IPS DF 19.7 (cell line): ENCODE results near the gene CEACAM6.
"Not testable (repeated sequence)": the region's sequence is repeated elsewhere in the genome, so short reads cannot be mapped to it uniquely, and the experiment has no call there.

Source experiments
- DNase-seq: peaks from one replicate; pipeline ENCODE4 v3.0.0-alpha.2; 2013; ENCODE audit warnings: low read depth, low spot score

CEACAM6 gene

GRCh38 chr19:41746593-41747227, 8.6 kb upstream of the CEACAM6 start:
- DNase-seq, result peak; percentile 50

GRCh38 chr19:41748012-41748411, 7.3 kb upstream of the CEACAM6 start:
- DNase-seq, result no peak

GRCh38 chr19:41750248-41751134, 4.8 kb upstream of the CEACAM6 start:
- not testable (repeated sequence) for DNase-seq

- DNase-seq, result no peak
These were observed 2.2 kb upstream of the CEACAM6 start for GRCh38 chr19:41753159-41753558.

GRCh38 chr19:41753936-41754529, 1.3 kb upstream of the CEACAM6 start:
- no peak for DNase-seq

- DNase-seq, result no peak
These were observed 3.5 kb downstream of the CEACAM6 start for GRCh38 chr19:41758846-41759245.

GRCh38 chr19:41767115-41767514, 11.8 kb downstream of the CEACAM6 start:
- DNase-seq, result no peak

GRCh38 chr19:41768105-41768504, 12.8 kb downstream of the CEACAM6 start:
- DNase-seq, result not testable (repeated sequence)

- DNase-seq, result no peak
These were observed 14.3 kb downstream of the CEACAM6 start for GRCh38 chr19:41769608-41770007.

- DNase-seq, result no peak
These were observed 16.1 kb downstream of the CEACAM6 start for GRCh38 chr19:41771410-41771809.

GRCh38 chr19:41774515-41774980, 19.2 kb downstream of the CEACAM6 start:
- no peak for DNase-seq

GRCh38 chr19:41776700-41777099, 21.4 kb downstream of the CEACAM6 start:
- DNase-seq, result no peak

GRCh38 chr19:41783612-41784011, 28.3 kb downstream of the CEACAM6 start:
- DNase-seq, result no peak

GRCh38 chr19:41784312-41784711, 29.0 kb downstream of the CEACAM6 start:
- no peak for DNase-seq

GRCh38 chr19:41784743-41785142, 29.4 kb downstream of the CEACAM6 start:
- DNase-seq, result no peak

- DNase-seq, result peak; percentile 75
These were observed 30.3 kb downstream of the CEACAM6 start for GRCh38 chr19:41785653-41786052.

- no peak for DNase-seq
These were observed 31.7 kb downstream of the CEACAM6 start for GRCh38 chr19:41787055-41787454.

- DNase-seq, result not testable (repeated sequence)
These were observed 33.2 kb downstream of the CEACAM6 start for GRCh38 chr19:41788518-41788917.

- not testable (repeated sequence) for DNase-seq
These were observed 33.7 kb downstream of the CEACAM6 start for GRCh38 chr19:41789053-41789452.

- DNase-seq, result no peak
These were observed 37.4 kb downstream of the CEACAM6 start for GRCh38 chr19:41792513-41793413.

GRCh38 chr19:41793414-41793727, 38.0 kb downstream of the CEACAM6 start:
- no peak for DNase-seq
